SK-N-SH (cell line): ENCODE results near the gene C17orf75. TPM values are rescaled to one million over a fixed set of nuclear protein-coding genes. Genes with fewer than 3 reads are reported as not detected.

Source experiments
- CTCF ChIA-PET: fragments of 300-600, 350-600 bp; formaldehyde crosslinking; extraction: SDS; loops from one replicate; lab custom pipeline; 2021; lab: Yijun Ruan, JAX
- POLR2A ChIA-PET: fragments of 350-600 bp; sonication (Branson Sonifier 250); formaldehyde crosslinking; extraction: SDS; loops from one replicate; lab custom pipeline; 2020; ENCODE audit warnings: antibody characterized with exemption, inconsistent platforms; lab: Yijun Ruan, JAX
- DNase-seq: peaks from one replicate; pipeline ENCODE4 v3.0.0; 2012
- H2AFZ ChIP-seq: fragments of 200-600 bp; sonication (generic); 2 replicates; pipeline ENCODE4 v1.8.1; 2016; ENCODE audit warnings: antibody characterized with exemption, mild to moderate bottlenecking, low read depth
- H3F3A ChIP-seq: fragments of 200-600 bp; sonication (generic); replicated peaks from 2 replicates; pipeline ENCODE3; 2016; ENCODE audit warnings: antibody characterized with exemption, mild to moderate bottlenecking; ENCODE audit not compliant: insufficient read depth
- H3K27ac ChIP-seq, 2 experiments: fragments of 200-500 bp in 1 of 2; fragments of 200-600 bp in 1 of 2; sonication (Bioruptor generic) in 1 of 2; sonication (generic), shearing (Covaris generic) in 1 of 2; 2 replicates each; pipeline versions ENCODE4 v1.5.1 to v1.6.1; 2014 to 2016; ENCODE audit warnings: low read depth in 2 of 2, inconsistent platforms in 1 of 2, low read length in 1 of 2, mild to moderate bottlenecking in 1 of 2, mixed read lengths in 1 of 2
- H3K27me3 ChIP-seq: fragments of 200-600 bp; sonication (generic), shearing (Covaris generic); 2 replicates; pipeline ENCODE4 v1.6.1; 2016; ENCODE audit warnings: mixed run types; ENCODE audit not compliant: insufficient read depth
- H3K36me3 ChIP-seq, 2 experiments: fragments of 200-500 bp in 1 of 2; fragments of 200-600 bp in 1 of 2; sonication (Bioruptor generic) in 1 of 2; sonication (generic) in 1 of 2; replicated peaks in 1 of 2; 2 replicates each; pipeline versions ENCODE3 to v1.5.1; 2014 to 2016; ENCODE audit warnings: low read length in 1 of 2, mild to moderate bottlenecking in 1 of 2; ENCODE audit not compliant: insufficient read depth in 2 of 2, control insufficient read depth in 1 of 2
- H3K4me1 ChIP-seq, 2 experiments: fragments of 200-500 bp in 1 of 2; fragments of 200-600 bp in 1 of 2; sonication (Bioruptor generic) in 1 of 2; sonication (generic), shearing (Covaris generic) in 1 of 2; 2 replicates each; pipeline versions ENCODE4 v1.5.1 to v1.6.1; 2014 to 2016; ENCODE audit warnings: low read depth in 1 of 2, low read length in 1 of 2, mixed run types in 1 of 2; ENCODE audit not compliant: insufficient read depth in 2 of 2, control insufficient read depth in 1 of 2
- H3K4me2 ChIP-seq: fragments of 200-600 bp; sonication (generic), shearing (Covaris generic); 2 replicates; pipeline ENCODE4 v1.6.1; 2017; ENCODE audit warnings: mixed run types
- H3K4me3 ChIP-seq, 2 experiments: fragments of 200-500 bp in 1 of 2; fragments of 200-600 bp in 1 of 2; sonication (Bioruptor generic) in 1 of 2; sonication (generic), shearing (Covaris generic) in 1 of 2; 2 replicates each; pipeline versions ENCODE4 v1.5.1 to v1.8.1; 2014 to 2016; ENCODE audit warnings: low read depth in 2 of 2, inconsistent platforms in 1 of 2, low read length in 1 of 2, mild to moderate bottlenecking in 1 of 2, mixed read lengths in 1 of 2, moderate library complexity in 1 of 2
- H3K79me2 ChIP-seq: fragments of 200-600 bp; sonication (generic); 2 replicates; pipeline ENCODE4 v1.8.1; 2017; ENCODE audit warnings: mild to moderate bottlenecking; ENCODE audit not compliant: insufficient read depth
- H3K9ac ChIP-seq: fragments of 200-600 bp; sonication (generic); 2 replicates; pipeline ENCODE4 v1.6.1; 2017; ENCODE audit warnings: mixed run types
- H3K9me2 ChIP-seq: fragments of 200-600 bp; sonication (generic); 2 replicates; pipeline ENCODE4 v1.6.1; 2017; ENCODE audit warnings: mixed run types
- H3K9me3 ChIP-seq: fragments of 200-600 bp; sonication (generic); 2 replicates; pipeline ENCODE4 v1.6.1; 2017; ENCODE audit warnings: mixed run types, mild to moderate bottlenecking, moderate library complexity
- H4K20me1 ChIP-seq: fragments of 200-600 bp; sonication (generic); 2 replicates; pipeline ENCODE4 v1.6.1; 2017; ENCODE audit warnings: mild to moderate bottlenecking, mixed run types; ENCODE audit not compliant: insufficient read depth
- CHD2 ChIP-seq: fragments of 150-350 bp; IDR thresholded peaks from 2 replicates; pipeline ENCODE4 v1.6.1; 2018; ENCODE audit warnings: low read length; ENCODE audit not compliant: partially characterized antibody
- ELF1 ChIP-seq: IDR thresholded peaks from 2 replicates; pipeline ENCODE4 v1.4.0; 2012
- JUND ChIP-seq: IDR thresholded peaks from 2 replicates; pipeline ENCODE4 v1.4.0; 2012
- MXI1 ChIP-seq: IDR thresholded peaks from 2 replicates; pipeline ENCODE4 v1.6.1; 2012; ENCODE audit warnings: mild to moderate bottlenecking, low read depth, low read length, improper control_type of control experiment
- NFIC ChIP-seq: IDR thresholded peaks from 2 replicates; pipeline ENCODE4 v1.4.0; 2012; ENCODE audit warnings: borderline replicate concordance
- POLR2AphosphoS5 ChIP-seq: IDR thresholded peaks from 2 replicates; pipeline ENCODE4 v1.6.1; 2012; ENCODE audit warnings: low read depth, low read length
- RCOR1 ChIP-seq: fragments of 150-350 bp; IDR thresholded peaks from 2 replicates; pipeline ENCODE4 v1.6.1; 2017; ENCODE audit warnings: antibody characterized with exemption, low read length
- RXRA ChIP-seq: IDR thresholded peaks from 2 replicates; pipeline ENCODE4 v1.4.0; 2012; ENCODE audit warnings: low read depth, mild to moderate bottlenecking, borderline replicate concordance
- SIN3A ChIP-seq: IDR thresholded peaks from 2 replicates; pipeline ENCODE4 v1.6.1; 2012; ENCODE audit warnings: low read depth, mild to moderate bottlenecking, low read length, moderate library complexity, borderline replicate concordance
- SMC3 ChIP-seq: IDR thresholded peaks from 2 replicates; pipeline ENCODE4 v1.6.1; 2012; ENCODE audit warnings: low read depth, low read length, improper control_type of control experiment
- TAF1 ChIP-seq: IDR thresholded peaks from 2 replicates; pipeline ENCODE4 v1.6.1; 2012; ENCODE audit warnings: low read depth, mild to moderate bottlenecking, low read length, moderate library complexity, borderline replicate concordance
- TCF12 ChIP-seq: IDR thresholded peaks from 2 replicates; pipeline ENCODE4 v1.4.0; 2012
- polyA plus RNA-seq, 3 experiments: library from polyadenylated mRNA; depleted of rRNA; stranded (reverse); fragments of >200 nt; gene quantifications; 2 replicates each; pipeline ENCODE4 v1.2.3, GENCODE V29; 2012
- TF ChIP-seq, protein P1 (sequence below): fragments of 150-350 bp; IDR thresholded peaks from 2 replicates; pipeline ENCODE4 v1.6.1; 2017; ENCODE audit warnings: antibody characterized with exemption, low read length, low read depth, borderline replicate concordance
- TF ChIP-seq, protein P2 (sequence below): IDR thresholded peaks from 2 replicates; pipeline ENCODE4 v1.4.0; 2012; ENCODE audit warnings: low read depth, borderline replicate concordance
- TF ChIP-seq, protein P3 (sequence below): fragments of 150-350 bp; IDR thresholded peaks from 2 replicates; pipeline ENCODE4 v1.6.1; 2016; ENCODE audit warnings: mild to moderate bottlenecking, low read depth, low read length
- TF ChIP-seq, protein P4 (sequence below): fragments of 200-600 bp; sonication (generic); IDR thresholded peaks from 2 replicates; pipeline ENCODE4 v1.6.1; 2017; ENCODE audit warnings: antibody characterized with exemption, mild to moderate bottlenecking, moderate library complexity
- TF ChIP-seq, protein P5 (sequence below): IDR thresholded peaks from 2 replicates; pipeline ENCODE4 v1.4.0; 2012; ENCODE audit warnings: low read depth, borderline replicate concordance

The C17orf75 gene
- polyA plus RNA-seq, 1 of the 3 experiments (the other 2 are of a cell fraction), result 14.2 TPM

DNA sequence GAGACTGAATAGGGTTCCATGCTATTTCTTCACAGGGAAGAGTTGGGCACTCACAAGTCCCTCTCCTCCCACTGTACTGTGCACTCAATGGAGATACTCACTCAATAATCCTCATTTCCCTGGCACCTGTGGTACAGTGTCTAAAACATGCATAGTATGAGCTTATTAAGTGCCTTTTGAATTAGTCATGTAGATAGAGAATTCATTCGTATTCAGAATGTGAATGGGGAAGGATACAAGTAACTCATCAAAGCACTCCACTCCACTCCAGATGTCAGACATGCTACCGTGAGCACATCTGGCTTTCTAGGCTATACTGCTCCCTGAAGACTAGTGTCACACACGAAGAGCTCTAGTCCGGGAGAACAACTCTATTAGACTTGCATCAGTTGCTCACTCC, 6.3 kb downstream of the C17orf75 start (continued):
- TF ChIP-seq, protein P1, sequence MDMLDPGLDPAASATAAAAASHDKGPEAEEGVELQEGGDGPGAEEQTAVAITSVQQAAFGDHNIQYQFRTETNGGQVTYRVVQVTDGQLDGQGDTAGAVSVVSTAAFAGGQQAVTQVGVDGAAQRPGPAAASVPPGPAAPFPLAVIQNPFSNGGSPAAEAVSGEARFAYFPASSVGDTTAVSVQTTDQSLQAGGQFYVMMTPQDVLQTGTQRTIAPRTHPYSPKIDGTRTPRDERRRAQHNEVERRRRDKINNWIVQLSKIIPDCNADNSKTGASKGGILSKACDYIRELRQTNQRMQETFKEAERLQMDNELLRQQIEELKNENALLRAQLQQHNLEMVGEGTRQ, result no peak
- TF ChIP-seq CHD2 (no peak), TAF1 (no peak), TCF12 (peak; percentile 16; the same call in 1 of the 2 replicates), ELF1 (no peak), JUND (peak; percentile 34; the same call in 1 of the 2 replicates)

DNA sequence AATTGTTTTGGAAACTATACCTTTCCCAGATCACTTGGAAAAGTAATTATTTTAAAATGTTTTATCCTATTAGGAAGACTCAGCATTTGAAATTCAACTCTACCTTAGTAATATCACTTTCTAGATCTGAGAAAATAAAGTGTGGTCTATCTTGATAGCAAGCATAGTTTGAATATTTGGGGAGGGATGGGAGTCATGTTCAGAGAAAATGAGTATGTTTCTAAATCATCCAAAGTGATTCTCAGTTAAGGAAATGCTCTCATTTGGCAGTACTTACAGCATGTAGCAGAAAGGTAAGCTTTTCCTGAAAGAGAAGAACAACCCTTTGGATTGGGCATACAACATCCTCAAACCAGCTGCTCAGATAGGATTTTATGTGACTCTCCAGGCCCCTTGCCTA, 6.9 kb downstream of the C17orf75 start:
- TF ChIP-seq RCOR1 (no peak), MXI1 (no peak), SIN3A (no peak), POLR2AphosphoS5 (no peak), NFIC (no peak), RXRA (no peak), TAF1 (no peak), SMC3 (no peak)
- TF ChIP-seq, protein P2, sequence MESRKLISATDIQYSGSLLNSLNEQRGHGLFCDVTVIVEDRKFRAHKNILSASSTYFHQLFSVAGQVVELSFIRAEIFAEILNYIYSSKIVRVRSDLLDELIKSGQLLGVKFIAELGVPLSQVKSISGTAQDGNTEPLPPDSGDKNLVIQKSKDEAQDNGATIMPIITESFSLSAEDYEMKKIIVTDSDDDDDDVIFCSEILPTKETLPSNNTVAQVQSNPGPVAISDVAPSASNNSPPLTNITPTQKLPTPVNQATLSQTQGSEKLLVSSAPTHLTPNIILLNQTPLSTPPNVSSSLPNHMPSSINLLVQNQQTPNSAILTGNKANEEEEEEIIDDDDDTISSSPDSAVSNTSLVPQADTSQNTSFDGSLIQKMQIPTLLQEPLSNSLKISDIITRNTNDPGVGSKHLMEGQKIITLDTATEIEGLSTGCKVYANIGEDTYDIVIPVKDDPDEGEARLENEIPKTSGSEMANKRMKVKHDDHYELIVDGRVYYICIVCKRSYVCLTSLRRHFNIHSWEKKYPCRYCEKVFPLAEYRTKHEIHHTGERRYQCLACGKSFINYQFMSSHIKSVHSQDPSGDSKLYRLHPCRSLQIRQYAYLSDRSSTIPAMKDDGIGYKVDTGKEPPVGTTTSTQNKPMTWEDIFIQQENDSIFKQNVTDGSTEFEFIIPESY, result no peak
- TF ChIP-seq, protein P3, sequence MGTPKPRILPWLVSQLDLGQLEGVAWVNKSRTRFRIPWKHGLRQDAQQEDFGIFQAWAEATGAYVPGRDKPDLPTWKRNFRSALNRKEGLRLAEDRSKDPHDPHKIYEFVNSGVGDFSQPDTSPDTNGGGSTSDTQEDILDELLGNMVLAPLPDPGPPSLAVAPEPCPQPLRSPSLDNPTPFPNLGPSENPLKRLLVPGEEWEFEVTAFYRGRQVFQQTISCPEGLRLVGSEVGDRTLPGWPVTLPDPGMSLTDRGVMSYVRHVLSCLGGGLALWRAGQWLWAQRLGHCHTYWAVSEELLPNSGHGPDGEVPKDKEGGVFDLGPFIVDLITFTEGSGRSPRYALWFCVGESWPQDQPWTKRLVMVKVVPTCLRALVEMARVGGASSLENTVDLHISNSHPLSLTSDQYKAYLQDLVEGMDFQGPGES, result no peak
- TF ChIP-seq, protein P4, sequence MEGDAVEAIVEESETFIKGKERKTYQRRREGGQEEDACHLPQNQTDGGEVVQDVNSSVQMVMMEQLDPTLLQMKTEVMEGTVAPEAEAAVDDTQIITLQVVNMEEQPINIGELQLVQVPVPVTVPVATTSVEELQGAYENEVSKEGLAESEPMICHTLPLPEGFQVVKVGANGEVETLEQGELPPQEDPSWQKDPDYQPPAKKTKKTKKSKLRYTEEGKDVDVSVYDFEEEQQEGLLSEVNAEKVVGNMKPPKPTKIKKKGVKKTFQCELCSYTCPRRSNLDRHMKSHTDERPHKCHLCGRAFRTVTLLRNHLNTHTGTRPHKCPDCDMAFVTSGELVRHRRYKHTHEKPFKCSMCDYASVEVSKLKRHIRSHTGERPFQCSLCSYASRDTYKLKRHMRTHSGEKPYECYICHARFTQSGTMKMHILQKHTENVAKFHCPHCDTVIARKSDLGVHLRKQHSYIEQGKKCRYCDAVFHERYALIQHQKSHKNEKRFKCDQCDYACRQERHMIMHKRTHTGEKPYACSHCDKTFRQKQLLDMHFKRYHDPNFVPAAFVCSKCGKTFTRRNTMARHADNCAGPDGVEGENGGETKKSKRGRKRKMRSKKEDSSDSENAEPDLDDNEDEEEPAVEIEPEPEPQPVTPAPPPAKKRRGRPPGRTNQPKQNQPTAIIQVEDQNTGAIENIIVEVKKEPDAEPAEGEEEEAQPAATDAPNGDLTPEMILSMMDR, result no peak
- TF ChIP-seq, protein P5, sequence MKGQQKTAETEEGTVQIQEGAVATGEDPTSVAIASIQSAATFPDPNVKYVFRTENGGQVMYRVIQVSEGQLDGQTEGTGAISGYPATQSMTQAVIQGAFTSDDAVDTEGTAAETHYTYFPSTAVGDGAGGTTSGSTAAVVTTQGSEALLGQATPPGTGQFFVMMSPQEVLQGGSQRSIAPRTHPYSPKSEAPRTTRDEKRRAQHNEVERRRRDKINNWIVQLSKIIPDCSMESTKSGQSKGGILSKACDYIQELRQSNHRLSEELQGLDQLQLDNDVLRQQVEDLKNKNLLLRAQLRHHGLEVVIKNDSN, result no peak
- H3K27ac ChIP-seq, result no peak overlapping the region; a peak in 1 of 4 replicates
- H3K36me3 ChIP-seq, result peaks cover 34 to 35% of the 10 kb centered on the region in 2 experiments
- no peak overlapping the region for H3K9ac ChIP-seq
- H3K4me1 ChIP-seq, result peaks cover 0 to 6% of the 10 kb centered on the region in 2 experiments; a peak in 1 of 4 replicates
- H3K27me3 ChIP-seq, result no peaks in the 10 kb centered on the region
- no peaks in the 10 kb centered on the region for H3K79me2 ChIP-seq
- ChIA-PET POLR2A (interaction anchor here (1.0 kb wide), 1 partner anchor 16 kb away, joined by 4 read pairs; no protein-coding TSS in a partner anchor), CTCF (interaction anchor here (1.2 to 4.1 kb wide), 3 partner anchors 10 to 127 kb away, joined by 3 to 16 read pairs (median 4); no protein-coding TSS in a partner anchor)
- H3K9me3 ChIP-seq, result no peaks in the 10 kb centered on the region
- H2AFZ ChIP-seq, result no peak overlapping the region
- no peaks in the 10 kb centered on the region for H3K9me2 ChIP-seq
- DNase-seq, result no peak
- no peak overlapping the region for H3K4me3 ChIP-seq
- no peak overlapping the region for H3K4me2 ChIP-seq
- H3F3A ChIP-seq, result peaks cover 27% of the 10 kb centered on the region
- H4K20me1 ChIP-seq, result no peaks in the 10 kb centered on the region
